ENCODE data around the gene USB1. TPM values are rescaled to one million over a fixed set of nuclear protein-coding genes. Genes with fewer than 3 reads are reported as not detected.
A peak's percentile ranks its signal among the peaks of the same experiment; 100 is the strongest.
"Not testable (repeated sequence)": the region's sequence is repeated elsewhere in the genome, so short reads cannot be mapped to it uniquely, and the experiment has no call there.

The USB1 gene
- total RNA-seq, 1 donor from 2014 or later, result 5.0 TPM

DNA sequence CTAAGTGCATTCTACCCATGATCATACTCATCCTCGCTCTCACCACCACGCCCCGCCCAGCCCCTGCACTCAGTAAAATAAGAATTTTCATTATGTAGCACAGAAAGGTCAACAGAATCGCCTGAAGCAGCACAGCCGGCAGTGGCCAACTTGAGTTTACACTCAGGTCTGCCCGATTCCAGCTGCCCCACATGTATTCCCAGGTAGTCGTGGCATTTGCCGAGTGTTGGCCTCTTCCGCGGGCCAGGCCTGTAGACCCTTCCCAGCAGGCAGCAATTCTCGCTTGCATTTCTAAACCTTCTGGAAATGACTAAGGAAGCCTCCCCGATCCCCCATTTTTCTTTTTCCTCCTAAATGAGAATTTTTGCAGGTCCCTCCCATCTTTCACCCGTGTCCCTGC lies 30.9 kb upstream of the USB1 start:
- no peak for DNase-seq

DNA sequence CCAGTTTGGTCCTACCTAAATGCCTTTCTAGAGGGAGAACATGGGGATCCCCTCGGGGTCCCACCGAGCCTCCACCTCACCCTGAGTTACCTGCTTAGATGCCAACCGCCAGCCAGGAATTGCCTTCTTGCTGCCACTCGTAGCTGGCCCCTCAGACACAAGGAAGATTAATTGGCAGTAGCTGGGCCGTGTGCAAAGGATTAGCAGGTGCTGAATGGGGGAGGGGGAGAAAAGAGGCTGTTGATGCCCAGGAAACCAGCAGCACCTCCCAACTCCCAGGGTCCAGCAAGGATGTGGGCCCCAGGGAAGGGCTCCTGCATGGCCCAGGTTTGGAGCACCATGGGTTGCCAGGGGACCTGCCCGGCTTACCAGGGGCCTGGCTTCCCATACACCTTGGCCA lies 30.2 kb upstream of the USB1 start, which contains the start of gene CNGB1:
TSS of gene CNGB1 (minus strand) at position 159 of the 400 bp plus-strand sequence. CDS start 3,842 bp downstream, outside the sequence.
- no peak for DNase-seq

DNA sequence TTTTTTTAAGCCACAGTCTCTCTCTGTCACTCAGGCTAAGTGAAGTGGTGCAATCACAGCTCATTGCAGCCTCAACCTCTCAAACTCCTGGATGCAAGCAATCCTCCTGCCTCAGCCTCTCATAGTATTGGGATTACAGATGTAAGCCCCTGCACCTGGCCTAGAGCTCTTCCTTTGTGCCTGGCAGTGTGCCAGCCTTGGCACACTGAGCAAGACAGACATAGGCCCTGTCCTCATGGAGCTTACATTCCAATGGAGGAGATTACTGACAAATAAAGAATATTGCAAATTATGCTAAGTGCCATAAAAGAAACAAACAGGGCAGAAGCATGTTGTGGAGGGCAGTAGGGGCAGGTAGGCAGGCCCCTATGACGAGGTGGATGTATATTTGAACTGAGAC lies 29.4 kb upstream of the USB1 start:
- no peak for DNase-seq

DNA sequence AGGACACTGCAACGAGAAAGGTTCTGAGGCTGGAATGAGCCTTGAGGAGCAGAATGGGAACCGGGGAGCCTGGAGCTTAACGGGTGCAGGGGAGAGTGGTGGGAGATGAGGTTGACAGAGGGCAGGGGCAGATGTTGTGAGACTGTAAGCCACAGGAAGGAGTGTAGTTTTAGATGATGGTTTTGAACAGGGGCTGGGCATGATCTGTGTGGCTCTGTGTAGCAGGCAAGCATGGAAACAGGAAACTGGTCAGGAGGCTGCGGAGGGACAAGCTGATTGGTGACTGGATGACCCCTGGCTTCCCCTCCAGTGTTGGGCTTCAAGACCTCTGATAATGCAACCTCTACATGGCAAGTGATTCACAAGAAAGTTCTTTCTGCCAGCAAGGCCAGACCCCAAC lies 28.9 kb upstream of the USB1 start:
- DNase-seq, result no peak

DNA sequence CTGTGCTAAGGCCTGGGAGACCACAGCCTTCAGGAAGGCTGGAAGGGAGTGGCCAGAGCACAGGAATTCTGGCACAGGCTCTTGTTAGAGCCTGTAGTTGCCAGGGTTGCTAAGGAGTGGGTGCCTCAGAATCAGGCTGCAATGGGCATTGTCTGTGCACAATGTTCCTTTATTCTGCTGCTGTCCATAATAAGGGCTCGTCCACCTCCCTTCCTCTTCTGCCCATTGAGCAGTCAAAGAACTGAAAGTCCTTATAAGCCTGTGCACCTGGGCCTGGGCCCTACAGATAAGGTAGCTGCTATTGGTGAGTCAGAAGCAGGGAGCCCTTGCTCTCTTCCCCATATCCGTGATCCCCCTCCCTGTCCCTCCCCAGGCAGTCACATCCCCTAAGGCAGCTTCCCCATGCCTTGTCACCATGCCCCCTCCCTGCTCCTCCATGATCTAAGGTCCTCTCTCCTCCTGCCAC lies 24.8 kb upstream of the USB1 start:
- peak; percentile 53 for DNase-seq

DNA sequence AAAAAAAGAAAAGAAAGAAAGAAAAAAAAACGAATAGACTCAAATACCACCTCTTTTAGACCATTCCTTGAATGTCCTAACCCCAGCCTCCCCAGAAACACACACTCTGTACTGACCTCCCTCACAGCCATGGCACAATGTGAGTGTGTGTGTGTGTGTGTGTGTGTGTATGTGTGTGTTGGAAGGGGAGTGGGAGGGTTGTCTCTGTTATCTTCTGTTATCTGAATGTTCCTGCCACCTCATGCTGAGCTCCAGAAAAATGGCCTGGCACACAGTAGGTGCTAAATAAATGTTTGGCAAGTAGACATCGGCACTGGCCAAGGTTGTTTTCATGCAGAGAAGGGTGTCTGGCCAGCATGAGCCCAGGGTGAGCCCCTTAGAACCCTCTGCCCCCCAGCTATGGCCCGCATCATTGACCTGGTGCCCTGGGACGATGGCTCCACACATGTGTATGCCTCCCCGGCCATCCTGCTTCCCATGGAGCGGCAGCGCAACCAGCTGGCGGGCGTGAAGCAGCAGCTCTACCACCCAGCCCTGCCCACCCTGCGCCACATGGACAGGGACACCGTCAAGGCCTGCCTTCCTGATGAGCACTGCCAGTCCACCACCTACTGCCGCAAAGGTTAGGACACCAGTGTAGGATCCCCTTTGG lies 23.7 kb upstream of the USB1 start:
- DNase-seq, result no peak

DNA sequence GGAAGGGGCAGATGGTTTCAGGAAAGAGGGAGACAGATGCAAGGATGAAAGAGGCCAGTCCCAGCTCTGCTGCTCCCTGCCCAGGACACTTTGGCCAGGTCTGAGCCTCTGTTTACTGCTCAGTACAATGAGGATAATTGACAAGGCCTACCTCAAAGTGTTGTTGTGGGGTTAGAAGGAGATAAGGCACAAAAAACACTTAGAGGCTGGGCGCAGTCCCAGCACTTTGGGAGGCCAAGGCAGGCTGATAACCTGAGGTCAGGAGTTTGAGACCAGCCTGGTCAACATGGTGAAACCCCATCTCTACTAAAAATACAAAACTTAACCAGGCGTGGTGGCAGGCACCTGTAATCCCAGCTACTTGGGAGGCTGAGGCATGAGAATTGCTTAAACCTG lies 23.1 kb upstream of the USB1 start:
- DNase-seq, result not testable (repeated sequence)

DNA sequence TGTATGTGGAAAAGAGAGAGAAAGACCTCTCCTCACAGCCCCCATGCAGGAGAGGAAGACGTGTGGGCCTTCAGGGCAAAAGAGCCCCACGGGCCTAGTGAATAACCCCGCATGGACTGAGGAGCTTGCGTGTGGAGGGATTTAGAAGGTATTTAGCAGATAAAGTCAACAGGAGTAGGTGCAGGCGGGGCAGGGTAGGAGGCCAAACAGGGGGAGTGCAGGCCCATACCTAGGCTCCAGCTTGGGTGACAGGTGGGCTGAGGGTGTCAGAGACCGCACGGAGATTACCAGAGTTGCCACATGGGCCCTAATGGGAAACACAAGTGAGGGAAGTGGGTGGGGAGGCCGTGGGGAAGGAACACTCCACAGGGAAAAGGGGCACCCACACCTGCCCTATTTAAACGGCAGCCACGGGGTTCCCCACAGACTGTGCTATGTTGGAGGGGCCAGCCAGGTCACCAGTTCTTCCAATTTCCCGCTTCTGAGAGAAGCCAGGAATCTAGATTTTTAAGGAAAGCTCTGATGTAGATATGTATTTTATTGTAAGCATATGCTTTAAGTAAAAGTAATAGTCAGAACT lies 22.1 kb upstream of the USB1 start:
- DNase-seq, result no peak

DNA sequence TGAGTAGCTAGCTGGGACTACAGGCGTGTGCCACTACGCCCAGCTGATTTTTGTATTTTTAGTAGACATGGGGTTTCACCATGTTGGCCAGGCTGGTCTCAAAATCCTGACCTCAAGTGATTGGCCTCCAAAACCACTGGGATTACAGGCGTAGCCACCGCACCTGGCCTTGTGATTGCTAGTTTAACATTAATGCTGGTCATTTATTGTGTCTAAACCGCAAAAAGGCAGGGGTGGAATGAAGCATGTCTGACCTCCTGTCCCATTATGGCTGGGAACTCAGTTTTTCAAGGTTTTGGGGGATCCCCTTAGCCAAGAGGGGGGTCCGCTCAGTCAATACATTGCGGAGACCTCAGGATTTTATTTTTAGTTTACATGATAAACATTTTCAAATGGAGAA lies 19.6 kb upstream of the USB1 start:
- DNase-seq, result no peak

DNA sequence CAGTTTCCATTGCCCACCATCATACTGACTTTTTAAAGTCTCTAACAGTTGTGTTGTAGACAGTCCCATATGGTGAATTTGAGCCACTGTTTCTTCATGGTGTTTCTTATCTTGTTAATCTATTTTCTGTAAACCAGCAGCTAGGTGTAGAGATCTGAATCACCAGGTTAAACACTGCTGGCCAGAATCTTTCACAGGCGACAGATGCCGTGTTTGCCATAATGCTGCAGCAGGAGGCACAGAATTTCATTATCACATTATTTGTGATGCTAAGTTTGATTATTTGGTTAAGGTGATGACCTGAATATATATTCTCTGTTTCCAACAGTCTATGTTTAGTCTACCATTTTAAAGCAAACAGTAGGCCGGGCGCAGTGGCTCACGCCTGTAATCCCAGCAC lies 18.8 kb upstream of the USB1 start:
- no peak for DNase-seq

DNA sequence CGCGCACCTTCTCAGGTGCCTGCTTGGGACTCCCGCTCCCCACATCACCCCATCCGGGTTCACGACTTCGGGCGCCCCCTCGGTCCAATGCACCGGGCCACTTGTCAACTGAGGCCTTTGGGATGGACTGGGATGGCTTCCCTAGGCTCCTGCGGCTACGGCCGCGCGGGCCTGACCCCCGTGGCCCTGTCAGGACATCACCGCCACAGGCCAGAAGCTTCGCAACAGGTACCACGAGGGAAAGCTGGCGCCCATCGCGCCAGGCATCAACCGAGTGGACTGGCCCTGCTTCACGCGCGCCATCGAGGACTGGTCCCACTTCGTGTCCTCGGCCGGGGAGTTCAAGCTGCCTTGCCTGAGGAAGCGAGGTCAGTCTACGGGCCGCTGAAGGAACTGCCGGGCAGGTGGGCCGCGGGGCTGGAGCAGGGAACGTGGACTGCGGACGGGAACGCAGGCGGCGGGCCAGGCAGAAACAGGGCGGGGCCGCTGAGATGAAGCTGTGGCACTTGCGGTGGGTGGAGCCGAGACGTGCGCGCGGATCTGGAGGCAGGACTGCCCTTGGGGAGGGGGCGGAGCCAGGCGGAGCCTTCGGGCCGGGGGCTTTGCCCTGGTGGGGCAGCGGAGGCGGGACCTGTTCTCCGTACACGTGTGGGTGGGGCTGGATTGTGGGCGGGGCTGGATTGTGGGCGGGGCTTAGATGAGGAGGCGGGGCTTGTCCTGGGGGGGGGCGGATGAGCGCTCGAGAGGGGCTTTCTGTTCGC lies 16.6 kb upstream of the USB1 start:
- no peak for DNase-seq

DNA sequence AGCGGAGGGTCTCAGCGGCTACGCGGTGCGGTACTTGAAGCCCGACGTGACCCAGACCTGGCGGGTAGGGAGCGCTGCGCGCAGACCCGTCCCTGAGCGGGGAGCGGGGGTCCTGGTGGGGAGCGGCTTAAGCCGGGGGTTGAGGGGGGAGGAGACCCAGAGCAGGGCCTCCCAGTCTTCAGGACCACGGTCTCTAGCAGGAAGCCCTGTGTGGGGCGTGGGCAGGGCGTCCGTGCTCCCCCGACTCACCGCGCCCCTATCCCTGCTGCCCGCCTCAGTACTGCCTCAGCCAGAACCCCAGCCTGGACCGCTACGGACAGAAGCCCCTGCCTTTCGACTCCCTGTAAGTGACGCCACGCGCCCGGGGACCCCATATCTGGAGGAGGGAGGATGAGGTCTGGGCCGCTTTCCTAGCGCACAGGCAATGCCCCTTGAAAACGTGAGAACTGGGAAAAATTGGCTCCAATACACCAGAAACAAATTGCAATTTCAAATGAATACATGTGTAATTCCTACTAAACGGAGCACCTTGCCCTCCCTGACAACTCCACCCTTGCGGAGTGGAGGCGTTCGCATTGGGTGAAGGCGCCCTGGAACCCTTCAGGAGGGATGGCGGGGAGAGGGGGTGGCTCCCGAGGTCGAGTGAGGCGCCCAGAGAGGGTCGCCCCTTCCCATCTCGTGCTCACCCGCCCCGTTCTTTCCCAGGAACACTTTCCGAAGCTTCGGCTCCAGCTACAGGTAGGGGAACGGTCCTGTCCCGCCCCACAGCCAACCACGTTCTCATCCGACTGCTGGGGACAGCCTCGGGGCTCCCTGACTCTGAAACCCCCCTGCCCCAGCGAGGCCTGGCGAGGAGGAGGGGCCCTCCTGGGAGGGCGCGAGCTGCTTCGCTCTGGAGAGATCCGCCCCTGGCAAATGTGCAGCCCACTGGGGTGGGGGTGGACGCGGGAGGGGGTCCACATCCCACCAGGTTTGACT lies 15.7 kb upstream of the USB1 start:
- DNase-seq, result no peak

DNA sequence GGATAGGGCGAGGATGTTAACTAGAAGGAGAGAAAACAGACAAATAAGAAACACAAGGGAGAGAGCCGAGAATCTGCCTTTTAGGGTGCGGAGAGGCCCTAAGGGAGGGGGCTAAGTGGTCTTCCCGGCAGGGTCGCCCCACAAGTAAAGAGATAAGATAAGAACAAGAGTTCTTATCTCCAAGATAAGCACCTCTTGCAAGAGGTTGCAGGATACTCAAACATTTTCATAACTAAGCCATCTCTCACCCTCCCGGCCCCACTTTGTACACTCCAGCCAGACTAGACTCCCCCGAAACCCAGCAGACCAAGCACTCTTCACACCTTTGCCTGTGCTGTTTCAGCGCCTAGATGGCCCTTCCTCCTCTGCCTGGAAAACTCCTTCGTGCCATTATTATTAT lies 15.0 kb upstream of the USB1 start:
- no peak for DNase-seq

DNA sequence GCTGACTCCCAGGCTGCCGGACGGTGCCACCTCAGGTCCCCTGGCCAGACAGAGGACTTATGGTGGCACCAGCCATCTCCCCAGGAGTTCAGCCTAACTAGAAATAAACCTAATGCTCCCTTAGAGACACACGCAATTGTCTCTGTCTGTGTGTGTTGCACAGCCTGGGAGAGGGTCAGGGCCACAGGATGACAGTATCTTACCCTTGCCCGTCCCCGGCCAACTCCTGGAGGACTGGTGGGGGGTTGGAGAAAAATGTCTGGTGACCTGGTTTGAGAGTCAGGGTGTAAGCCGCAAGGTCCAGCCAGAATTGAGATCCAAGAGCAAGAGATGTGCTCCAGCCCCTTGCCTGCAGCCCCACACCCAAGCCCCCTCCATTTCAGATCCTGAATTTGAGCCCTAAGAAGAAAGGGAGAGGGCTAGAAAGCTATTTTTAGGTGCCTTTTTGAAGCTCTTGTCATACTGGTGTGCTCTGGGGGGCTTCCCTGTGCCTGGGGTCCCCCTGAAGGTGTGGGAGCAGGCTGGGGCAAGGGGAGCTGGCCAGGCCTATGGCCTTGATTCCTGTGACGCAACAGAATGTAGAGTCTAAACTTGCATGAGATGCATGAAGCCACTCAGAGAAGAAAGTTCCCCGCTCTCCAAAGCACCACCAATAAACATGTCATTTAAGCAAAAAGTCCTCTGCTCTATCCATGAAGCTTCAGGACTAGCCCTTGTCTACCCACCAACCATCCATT lies 13.6 kb upstream of the USB1 start:
- DNase-seq, result no peak

DNA sequence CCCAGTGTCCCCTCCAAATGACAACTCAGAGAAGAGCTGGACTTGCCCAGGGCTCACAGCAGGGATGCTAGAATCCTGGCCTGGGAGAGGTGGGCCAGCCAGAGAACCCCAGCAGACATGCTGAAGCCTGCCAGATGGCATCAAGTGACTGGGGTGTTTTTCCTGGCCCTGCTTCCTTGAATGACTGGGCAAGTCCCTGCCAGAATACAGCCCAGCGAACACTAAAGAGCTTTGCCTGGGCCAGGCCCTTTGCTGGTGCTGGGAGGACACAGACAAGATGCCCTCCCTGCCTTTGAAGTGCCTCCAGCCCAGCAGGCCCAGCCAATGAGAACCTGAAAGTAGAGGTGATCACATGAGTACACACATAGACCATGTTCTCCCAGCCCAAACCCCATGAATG lies 12.3 kb upstream of the USB1 start:
- no peak for DNase-seq

DNA sequence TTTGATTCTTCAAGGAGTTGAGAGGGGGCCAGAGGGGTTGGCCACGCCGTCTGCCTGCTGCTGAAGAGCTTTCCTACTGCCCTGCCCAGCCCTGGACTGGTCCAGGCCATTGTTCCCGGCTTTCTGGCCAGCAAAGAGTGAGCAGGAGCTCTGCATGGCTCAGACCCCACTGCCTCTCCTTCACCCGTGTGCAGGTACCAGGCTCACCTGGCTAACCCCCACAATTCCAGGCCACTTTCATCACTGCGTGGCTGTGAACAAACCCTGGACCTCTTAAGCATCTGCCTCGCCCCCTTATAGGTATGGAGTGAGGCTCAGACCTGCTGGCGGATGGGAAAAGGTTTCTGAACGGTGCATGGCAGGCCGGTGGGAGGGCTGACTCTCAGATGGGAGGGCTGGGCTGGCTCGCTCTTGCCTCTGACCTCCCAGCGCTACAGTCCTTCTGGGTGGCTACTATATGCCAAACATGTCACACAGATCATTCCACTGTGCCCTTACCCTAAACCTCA lies 9.6 kb upstream of the USB1 start:
- no peak for DNase-seq

DNA sequence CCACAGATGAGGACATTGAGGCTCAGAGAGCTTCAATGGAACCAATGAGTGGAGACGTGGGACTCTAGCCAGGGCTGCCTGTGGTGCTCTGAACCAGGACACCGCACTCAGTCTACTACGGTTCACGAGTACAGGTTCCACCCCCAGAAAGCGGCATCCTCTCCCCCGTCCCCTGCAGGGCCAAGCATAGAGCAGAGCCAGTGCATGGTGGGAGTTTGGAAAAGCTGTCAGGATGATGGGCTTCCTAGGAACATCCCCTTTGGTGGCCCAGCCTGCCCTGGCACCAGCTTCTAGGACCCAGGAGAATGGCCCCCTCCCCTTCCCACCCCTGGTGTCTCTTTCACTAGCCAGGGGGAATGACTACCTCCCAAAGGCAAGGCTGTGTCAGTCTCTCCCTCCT lies 9.1 kb upstream of the USB1 start:
- DNase-seq, result no peak

DNA sequence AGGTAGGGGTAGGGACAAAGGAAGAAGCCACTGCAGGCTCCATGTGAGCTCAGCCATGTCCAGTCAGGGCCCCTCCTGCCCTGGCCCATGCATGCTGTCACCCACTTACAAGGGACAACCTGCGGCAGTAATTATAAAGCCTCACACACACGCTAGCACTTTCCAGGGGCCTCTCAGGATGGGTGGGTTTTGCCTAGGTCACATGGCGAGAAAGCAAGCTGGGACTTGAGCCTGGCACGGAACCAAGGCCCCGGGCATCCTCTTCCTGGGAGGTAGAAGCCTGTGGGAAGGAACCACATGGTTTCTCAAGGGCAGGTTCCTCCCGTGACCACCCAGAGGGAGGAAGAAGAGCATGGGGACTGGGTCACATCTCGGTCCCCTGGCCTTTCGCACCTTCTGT lies 7.8 kb upstream of the USB1 start:
- no peak for DNase-seq

DNA sequence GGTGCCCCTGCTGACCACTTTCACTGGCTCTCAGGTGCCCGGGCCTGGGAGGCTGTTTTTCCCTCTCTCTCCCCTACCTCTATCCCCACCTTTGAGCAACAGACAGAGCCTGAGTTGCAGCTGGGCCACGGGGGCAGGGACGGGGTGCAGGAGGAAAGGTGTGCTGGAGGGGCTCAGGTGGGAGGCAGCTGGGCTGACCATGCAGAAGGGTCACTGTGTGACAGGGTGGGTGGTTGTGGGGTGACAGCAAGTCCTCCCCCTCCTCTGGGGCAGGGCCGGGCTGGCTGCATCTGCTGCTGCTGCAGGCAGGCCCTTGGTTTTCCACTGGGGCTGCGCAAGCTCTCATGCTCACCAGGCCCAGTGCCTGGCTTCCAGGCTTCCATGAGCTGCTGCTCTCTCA lies 7.3 kb upstream of the USB1 start:
- DNase-seq, result no peak

DNA sequence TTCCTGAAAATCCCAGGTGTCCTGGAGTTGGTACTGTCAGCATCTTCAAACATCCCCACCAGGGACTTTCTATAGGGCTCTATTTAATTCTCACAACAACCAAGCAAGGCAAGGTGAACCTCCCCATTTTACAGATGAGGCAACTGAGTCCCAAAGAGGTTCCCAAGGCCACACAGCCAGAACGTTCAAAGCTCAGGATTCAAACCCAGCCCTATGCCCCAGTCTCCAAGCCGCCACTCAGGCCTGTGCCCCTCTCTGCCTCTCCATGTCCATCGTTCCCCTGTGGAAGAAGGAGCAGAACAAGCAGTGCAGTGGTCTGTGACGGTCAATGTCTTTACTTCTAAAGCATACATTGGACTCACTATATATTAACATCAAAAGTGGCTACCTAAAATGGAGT lies 6.8 kb upstream of the USB1 start:
- no peak for DNase-seq

DNA sequence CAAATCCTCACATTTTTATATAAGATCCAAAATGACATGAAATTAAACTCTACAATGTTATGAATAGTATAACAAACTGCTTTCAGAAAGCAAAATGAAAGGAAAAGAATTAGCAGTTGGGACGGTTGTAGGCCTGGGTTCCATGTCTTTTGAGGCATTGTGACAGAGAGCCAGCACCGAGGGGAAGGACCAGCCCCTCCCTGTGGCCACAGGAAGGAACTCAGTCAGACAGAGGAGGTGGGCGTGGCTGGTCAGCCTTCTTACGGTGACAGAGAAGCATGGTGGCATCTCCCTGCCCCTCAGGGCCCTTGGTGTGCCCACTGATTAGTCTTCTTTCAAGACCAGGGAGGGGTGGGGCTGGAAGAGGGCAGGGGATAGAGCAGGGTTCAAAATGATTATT lies 6.4 kb upstream of the USB1 start:
- no peak for DNase-seq

Data from occipital lobe (tissue), 2 donors.